ENCODE data around the gene MBOAT1.

Gene MBOAT1

DNA sequence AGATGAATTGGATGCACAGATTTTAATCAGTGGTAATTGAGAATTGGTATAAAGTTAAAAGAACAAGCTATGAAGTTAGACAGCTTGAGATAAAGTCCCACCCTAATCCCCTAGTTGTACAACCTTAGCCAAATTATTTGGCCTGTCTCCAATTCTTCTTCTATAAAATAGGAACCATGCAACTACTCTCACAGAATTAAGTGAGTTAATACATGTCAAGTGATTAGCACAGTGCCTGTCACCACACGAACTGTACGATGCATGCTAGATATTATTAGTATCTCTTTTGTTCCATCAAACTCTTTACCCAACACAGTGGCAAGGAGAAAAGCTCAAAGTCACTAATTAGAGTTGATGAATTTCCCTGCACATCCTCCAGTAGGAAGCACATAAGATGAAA is 44.7 kb downstream of the MBOAT1 start:
- TF ChIP-seq POU2F2 (IDR thresholded peaks at IDR 0.05; ENCODE audit: low read depth, low read length) (no peak), TAF1 (IDR thresholded peaks at IDR 0.05; ENCODE audit: low read depth, low read length) (no peak), POLR2A (IDR thresholded peaks at IDR 0.05; ENCODE audit: low read depth, low read length) (no peak), POLR2AphosphoS5 (IDR thresholded peaks at IDR 0.05; ENCODE audit: low read depth, low read length) (no peak), SPI1 (IDR thresholded peaks at IDR 0.05; ENCODE audit: low read depth, low read length) (no peak), PAX5 (IDR thresholded peaks at IDR 0.05; ENCODE audit: insufficient read depth, low read length, severe bottlenecking) (no peak)
- FAIRE-seq (no peak), DNase-seq (ENCODE audit: insufficient read length, low spot score) (no peak)

DNA sequence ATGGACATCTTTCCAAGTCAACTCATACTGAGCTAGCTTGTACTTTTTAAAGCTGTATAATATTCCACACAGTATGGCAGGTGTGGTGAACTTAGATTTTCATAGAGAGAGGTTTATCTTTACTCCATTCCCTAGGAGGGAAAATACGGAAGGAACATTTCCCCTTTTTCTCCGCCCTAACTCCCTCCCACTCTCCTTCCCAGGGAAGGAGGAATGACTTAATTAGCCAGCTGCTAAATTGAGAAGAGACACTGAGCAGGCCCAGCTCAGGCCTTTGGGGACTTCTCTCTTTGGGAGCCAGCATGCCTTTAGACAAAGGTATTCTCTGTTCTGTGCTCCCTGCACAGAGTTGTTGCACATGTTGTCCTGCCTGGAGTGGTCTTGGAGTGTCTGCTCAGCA is 46.1 kb downstream of the MBOAT1 start:
- FAIRE-seq = no peak

DNA sequence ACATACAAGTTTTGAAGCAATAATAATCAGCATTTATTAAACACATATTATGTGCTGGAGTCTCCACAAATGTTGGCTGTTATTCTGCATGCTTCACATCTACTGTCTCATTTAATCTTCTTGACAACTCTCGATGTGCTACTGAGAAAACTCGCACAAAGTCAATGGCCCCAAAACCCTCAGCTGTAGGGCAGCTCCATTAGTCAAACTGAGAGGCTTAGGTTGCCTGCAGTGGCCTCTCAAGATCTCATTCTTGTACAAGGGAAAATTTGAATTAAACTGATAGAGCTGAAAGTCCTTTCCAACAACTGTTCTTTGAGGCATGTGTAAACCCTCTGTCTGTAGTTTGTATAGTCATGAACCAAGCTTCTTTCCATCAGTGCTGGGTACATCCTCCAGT is 49.8 kb downstream of the MBOAT1 start:
- FAIRE-seq = no peak
- DNase-seq (ENCODE audit: insufficient read length, low spot score) = no peak
- TF ChIP-seq POLR2AphosphoS5 (IDR thresholded peaks at IDR 0.05; ENCODE audit: low read depth, low read length) (no peak), POU2F2 (IDR thresholded peaks at IDR 0.05; ENCODE audit: low read depth, low read length) (no peak), TAF1 (IDR thresholded peaks at IDR 0.05; ENCODE audit: low read depth, low read length) (no peak), SPI1 (IDR thresholded peaks at IDR 0.05; ENCODE audit: low read depth, low read length) (no peak), PAX5 (IDR thresholded peaks at IDR 0.05; ENCODE audit: insufficient read depth, low read length, severe bottlenecking) (no peak), POLR2A (IDR thresholded peaks at IDR 0.05; ENCODE audit: low read depth, low read length) (no peak)

More for the DNA sequence above, 46.1 kb downstream of the MBOAT1 start:
- DNase-seq (ENCODE audit: insufficient read length, low spot score) = no peak
- no peak for TF ChIP-seq POU2F2 (IDR thresholded peaks at IDR 0.05; ENCODE audit: low read depth, low read length)
- TF ChIP-seq POLR2AphosphoS5 (IDR thresholded peaks at IDR 0.05; ENCODE audit: low read depth, low read length) = no peak
- no peak for TF ChIP-seq TAF1 (IDR thresholded peaks at IDR 0.05; ENCODE audit: low read depth, low read length)
- no peak for TF ChIP-seq POLR2A (IDR thresholded peaks at IDR 0.05; ENCODE audit: low read depth, low read length)
- no peak for TF ChIP-seq PAX5 (IDR thresholded peaks at IDR 0.05; ENCODE audit: insufficient read depth, low read length, severe bottlenecking)
- no peak for TF ChIP-seq SPI1 (IDR thresholded peaks at IDR 0.05; ENCODE audit: low read depth, low read length)

DNA sequence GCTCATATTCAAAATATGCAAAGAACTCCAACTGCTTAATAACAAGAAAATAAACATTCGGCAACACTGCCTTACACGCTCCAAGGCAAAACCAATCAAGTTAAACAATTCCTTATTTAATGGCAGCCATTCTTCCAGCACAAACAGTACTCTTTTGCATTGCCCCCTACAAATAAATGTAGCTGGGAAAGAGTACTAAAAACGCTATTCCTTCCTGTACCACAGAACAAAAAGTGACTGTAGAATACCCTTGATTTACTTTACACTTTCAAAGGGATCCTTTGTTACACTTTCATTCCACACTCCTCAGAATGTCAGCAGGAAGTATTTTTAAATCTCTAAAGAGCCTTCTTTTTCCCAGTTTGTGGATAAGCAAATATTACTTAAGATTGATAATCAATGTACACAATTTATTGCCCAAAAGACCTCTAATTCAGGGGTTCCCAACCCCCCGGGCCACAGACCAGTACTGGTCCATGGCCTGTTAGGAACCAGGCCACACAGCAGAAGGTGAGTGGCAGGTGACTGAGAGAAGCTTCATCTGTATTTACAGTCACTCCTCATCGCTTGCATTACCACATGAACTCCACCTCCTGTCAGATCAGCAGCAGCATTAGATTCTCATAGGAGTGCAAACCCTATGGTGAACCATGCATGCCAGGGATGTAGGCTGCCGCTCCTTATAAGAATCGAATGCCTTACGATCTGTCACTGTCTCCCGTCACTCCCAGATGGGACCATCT is 51.6 kb downstream of the MBOAT1 start:
- FAIRE-seq (peak; percentile 45), DNase-seq (ENCODE audit: insufficient read length, low spot score) (no peak)
- no peak for TF ChIP-seq SPI1 (IDR thresholded peaks at IDR 0.05; ENCODE audit: low read depth, low read length)
- no peak for TF ChIP-seq TAF1 (IDR thresholded peaks at IDR 0.05; ENCODE audit: low read depth, low read length)
- no peak for TF ChIP-seq POLR2A (IDR thresholded peaks at IDR 0.05; ENCODE audit: low read depth, low read length)
- TF ChIP-seq POU2F2 (IDR thresholded peaks at IDR 0.05; ENCODE audit: low read depth, low read length) = no peak
- TF ChIP-seq PAX5 (IDR thresholded peaks at IDR 0.05; ENCODE audit: insufficient read depth, low read length, severe bottlenecking) = no peak
- no peak for TF ChIP-seq POLR2AphosphoS5 (IDR thresholded peaks at IDR 0.05; ENCODE audit: low read depth, low read length)

DNA sequence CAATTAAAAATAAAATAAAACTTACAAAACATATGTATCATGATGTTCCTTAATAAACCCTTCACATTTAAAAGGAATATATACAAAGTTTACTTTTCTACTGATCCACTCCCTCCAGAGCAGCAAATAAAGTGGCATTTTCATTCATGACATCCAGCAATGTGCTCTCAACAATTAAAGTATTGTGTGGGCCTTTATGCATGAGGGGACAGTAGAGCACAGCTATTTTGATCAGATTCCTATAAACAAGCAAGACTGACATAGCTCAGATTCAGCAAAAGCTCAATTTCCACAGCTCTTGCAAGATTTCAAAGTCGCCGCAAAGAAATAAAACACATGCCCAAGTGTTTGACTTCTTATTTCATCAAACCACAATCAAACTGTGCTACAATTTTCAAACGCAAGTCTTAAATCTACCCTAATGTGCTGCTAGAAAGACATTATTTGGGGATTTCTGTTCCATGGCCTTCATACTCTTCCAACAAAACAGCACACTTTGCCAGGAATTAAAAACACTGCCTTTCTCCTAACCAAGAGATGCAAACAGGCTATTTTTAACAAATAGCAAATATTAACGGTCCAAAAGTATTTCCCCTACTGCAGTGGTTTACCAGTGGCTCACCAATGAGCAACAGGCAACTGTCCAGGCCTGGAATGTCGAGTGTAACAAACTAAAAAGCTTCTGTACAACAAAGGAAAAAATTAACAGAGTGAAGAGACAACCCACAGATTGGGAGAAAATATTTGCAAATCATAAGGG is 52.3 kb downstream of the MBOAT1 start:
- no peak for DNase-seq (ENCODE audit: insufficient read length, low spot score)
- FAIRE-seq = no peak
- TF ChIP-seq POLR2A (IDR thresholded peaks at IDR 0.05; ENCODE audit: low read depth, low read length) (no peak), POU2F2 (IDR thresholded peaks at IDR 0.05; ENCODE audit: low read depth, low read length) (no peak), PAX5 (IDR thresholded peaks at IDR 0.05; ENCODE audit: insufficient read depth, low read length, severe bottlenecking) (no peak), SPI1 (IDR thresholded peaks at IDR 0.05; ENCODE audit: low read depth, low read length) (no peak), POLR2AphosphoS5 (IDR thresholded peaks at IDR 0.05; ENCODE audit: low read depth, low read length) (no peak), TAF1 (IDR thresholded peaks at IDR 0.05; ENCODE audit: low read depth, low read length) (no peak)

DNA sequence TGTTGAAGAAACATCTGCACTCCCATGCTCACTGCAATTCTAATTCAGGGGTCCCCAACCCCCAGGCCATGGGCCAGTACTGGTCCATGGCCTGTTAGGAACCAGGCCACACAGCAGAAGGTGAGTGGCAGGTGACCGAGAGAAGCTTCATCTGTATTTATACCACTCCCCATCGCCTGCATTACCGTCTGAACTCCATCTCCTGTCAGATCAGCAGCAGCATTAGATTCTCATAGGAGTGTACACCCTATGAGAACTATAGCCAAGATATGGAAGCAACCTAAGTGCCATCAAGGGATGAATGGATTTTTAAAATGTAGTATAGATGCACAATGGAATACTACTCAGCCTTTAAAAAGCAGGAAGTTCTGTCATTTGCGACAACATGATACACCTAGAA is 53.2 kb downstream of the MBOAT1 start:
- no peak for FAIRE-seq
- DNase-seq (ENCODE audit: insufficient read length, low spot score) = no peak
- no peak for TF ChIP-seq POLR2A (IDR thresholded peaks at IDR 0.05; ENCODE audit: low read depth, low read length)
- TF ChIP-seq SPI1 (IDR thresholded peaks at IDR 0.05; ENCODE audit: low read depth, low read length) = no peak
- no peak for TF ChIP-seq TAF1 (IDR thresholded peaks at IDR 0.05; ENCODE audit: low read depth, low read length)
- no peak for TF ChIP-seq POLR2AphosphoS5 (IDR thresholded peaks at IDR 0.05; ENCODE audit: low read depth, low read length)
- no peak for TF ChIP-seq POU2F2 (IDR thresholded peaks at IDR 0.05; ENCODE audit: low read depth, low read length)
- no peak for TF ChIP-seq PAX5 (IDR thresholded peaks at IDR 0.05; ENCODE audit: insufficient read depth, low read length, severe bottlenecking)

DNA sequence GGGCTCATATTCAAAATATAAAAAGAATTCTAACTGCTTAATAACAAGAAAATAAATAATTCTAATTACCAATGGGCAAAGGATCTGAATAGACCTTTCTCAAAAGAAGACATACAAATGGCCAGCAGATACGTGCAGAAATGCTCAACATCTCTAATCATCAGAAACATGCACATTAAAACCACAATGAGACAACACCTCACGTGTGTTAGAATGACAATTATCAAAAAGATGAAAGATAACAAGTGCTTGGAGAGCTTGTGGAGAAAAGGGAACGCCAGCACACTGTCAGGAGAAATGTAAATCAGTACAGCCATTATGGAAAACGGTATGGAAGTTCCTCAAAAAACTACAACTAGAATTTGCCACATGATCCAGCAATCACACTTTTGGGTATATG is 53.6 kb downstream of the MBOAT1 start:
- no peak for FAIRE-seq
- no peak for TF ChIP-seq TAF1 (IDR thresholded peaks at IDR 0.05; ENCODE audit: low read depth, low read length)
- no peak for TF ChIP-seq POU2F2 (IDR thresholded peaks at IDR 0.05; ENCODE audit: low read depth, low read length)
- no peak for TF ChIP-seq PAX5 (IDR thresholded peaks at IDR 0.05; ENCODE audit: insufficient read depth, low read length, severe bottlenecking)
- no peak for TF ChIP-seq SPI1 (IDR thresholded peaks at IDR 0.05; ENCODE audit: low read depth, low read length)
- no peak for TF ChIP-seq POLR2A (IDR thresholded peaks at IDR 0.05; ENCODE audit: low read depth, low read length)
- no peak for TF ChIP-seq POLR2AphosphoS5 (IDR thresholded peaks at IDR 0.05; ENCODE audit: low read depth, low read length)

DNA sequence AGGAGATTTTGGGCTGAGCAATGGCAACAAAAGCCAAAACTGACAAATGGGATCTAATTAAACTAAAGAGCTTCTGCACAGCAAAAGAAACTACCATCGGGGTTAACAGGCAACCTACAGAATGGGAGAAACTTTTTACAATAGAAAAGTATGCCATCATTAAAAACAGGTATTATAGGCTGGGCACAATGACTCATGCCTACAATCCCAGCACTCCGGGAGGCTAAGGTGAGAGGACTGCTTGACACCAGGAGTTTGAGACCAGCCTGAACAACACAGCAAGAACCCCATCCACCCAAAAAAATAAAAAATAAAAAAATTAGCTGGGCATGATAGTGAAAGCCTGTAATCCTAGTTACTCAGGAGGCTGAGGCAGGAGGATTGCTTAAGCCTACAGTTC is 55.4 kb downstream of the MBOAT1 start:
- no peak for FAIRE-seq
- DNase-seq (ENCODE audit: insufficient read length, low spot score) = no peak
- TF ChIP-seq SPI1 (IDR thresholded peaks at IDR 0.05; ENCODE audit: low read depth, low read length) (no peak), POLR2AphosphoS5 (IDR thresholded peaks at IDR 0.05; ENCODE audit: low read depth, low read length) (no peak), TAF1 (IDR thresholded peaks at IDR 0.05; ENCODE audit: low read depth, low read length) (no peak)

More for the DNA sequence above, 53.6 kb downstream of the MBOAT1 start:
- no peak for DNase-seq (ENCODE audit: insufficient read length, low spot score)

DNA sequence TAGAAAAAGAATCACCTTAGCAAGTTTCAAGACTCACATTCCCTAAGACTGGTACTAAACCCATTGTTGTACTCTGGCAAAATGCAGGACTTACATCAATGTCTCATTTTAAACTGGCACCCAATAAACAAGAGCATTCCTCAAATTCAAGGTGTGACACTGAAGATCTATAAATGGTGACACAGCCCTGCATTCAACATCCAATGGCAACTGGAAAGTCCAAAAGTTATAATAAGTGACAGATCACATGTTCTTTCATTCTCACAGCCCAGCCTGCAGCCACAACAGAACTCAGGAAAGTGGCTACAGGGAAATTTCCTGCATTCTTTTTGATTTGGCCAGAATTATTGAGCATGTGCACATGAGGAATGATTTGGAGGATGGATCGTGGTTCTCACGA is 57.5 kb downstream of the MBOAT1 start:
- DNase-seq (ENCODE audit: insufficient read length, low spot score) (no peak), FAIRE-seq (no peak)
- TF ChIP-seq TAF1 (IDR thresholded peaks at IDR 0.05; ENCODE audit: low read depth, low read length) (no peak), PAX5 (IDR thresholded peaks at IDR 0.05; ENCODE audit: insufficient read depth, low read length, severe bottlenecking) (no peak), POLR2AphosphoS5 (IDR thresholded peaks at IDR 0.05; ENCODE audit: low read depth, low read length) (no peak), SPI1 (IDR thresholded peaks at IDR 0.05; ENCODE audit: low read depth, low read length) (no peak), POLR2A (IDR thresholded peaks at IDR 0.05; ENCODE audit: low read depth, low read length) (no peak), POU2F2 (IDR thresholded peaks at IDR 0.05; ENCODE audit: low read depth, low read length) (no peak)
